G401 (cell line): ENCODE results near the gene SLC30A2. TPM values are rescaled to one million over a fixed set of nuclear protein-coding genes. Genes with fewer than 3 reads are reported as not detected.

Source experiments
- DNase-seq: peaks from one replicate; pipeline ENCODE4 v3.0.0-alpha.2; 2015; ENCODE audit warnings: low spot score
- in situ Hi-C: cut with HindIII; loops from 2 replicates; pipeline ENCODE4 v1.10.0; 2016; ENCODE audit warnings: low sequenced_read_pairs, mixed read lengths
- total RNA-seq: library from RNA; depleted of rRNA; stranded (reverse); fragments of >200 nt; shearing (Covaris generic); gene quantifications from 2 replicates; pipeline ENCODE4 v1.2.3, GENCODE V29; 2014; rRNA removed

SLC30A2 gene
- total RNA-seq, 1 experiment from 2014 or later, result 0.88 TPM

- DNase-seq, result no peak
- in situ Hi-C loops, result loop anchor here (10.0 kb wide), 1 partner anchor 95 kb away; no protein-coding TSS in a partner anchor
Measured at GRCh38 chr1:25989440-25990234, 56.3 kb downstream of the SLC30A2 start.

GRCh38 chr1:25987951-25988350 is 58.0 kb downstream of the SLC30A2 start:
- peak; percentile 38 for DNase-seq
- in situ Hi-C loops, result no loop called here

Other genes with a start within 250 kb of the SLC30A2 start
- 22.8 and 31.9 TPM in 2 replicates for gene SELENON, start 245.9 kb downstream of the SLC30A2 start, total RNA-seq
- gene MTFR1L, start 226.2 kb downstream of the SLC30A2 start, total RNA-seq, result 21.0 and 32.6 TPM in 2 replicates
- 28.9 and 29.4 TPM in 2 replicates for gene AUNIP, start 186.7 kb downstream of the SLC30A2 start, total RNA-seq
- gene PAQR7, start 170.4 kb downstream of the SLC30A2 start, total RNA-seq, result 17.4 and 18.3 TPM in 2 replicates
- 130 and 147 TPM in 2 replicates for gene STMN1, start 139.7 kb downstream of the SLC30A2 start, total RNA-seq
- gene PAFAH2, start 48.1 kb downstream of the SLC30A2 start, total RNA-seq, result 6.5 and 9.2 TPM in 2 replicates
- gene EXTL1, start 24.3 kb downstream of the SLC30A2 start, total RNA-seq, result 88.2 and 101 TPM in 2 replicates
- gene TRIM63, start 21.5 kb upstream of the SLC30A2 start, total RNA-seq, result not detected in 2 replicates
- 5.4 and 7.1 TPM in 2 replicates for gene PDIK1L, start 65.7 kb upstream of the SLC30A2 start, total RNA-seq
- 3.5 and 5.1 TPM in 2 replicates for gene FAM110D, start 113.0 kb upstream of the SLC30A2 start, total RNA-seq
- gene C1orf232, start 122.8 kb upstream of the SLC30A2 start, total RNA-seq, result not detected in 2 replicates
- 46.4 and 97.1 TPM in 2 replicates for gene ZNF593, start 123.8 kb upstream of the SLC30A2 start, total RNA-seq
- gene ZNF593OS, start 125.7 kb upstream of the SLC30A2 start, total RNA-seq, result not detected in 2 replicates
- gene CNKSR1, start 131.4 kb upstream of the SLC30A2 start, total RNA-seq, result not detected in 2 replicates
- gene CATSPER4, start 144.5 kb upstream of the SLC30A2 start, total RNA-seq, result not detected in 2 replicates
- gene CEP85, start 188.1 kb upstream of the SLC30A2 start, total RNA-seq, result 16.7 and 19.1 TPM in 2 replicates
- 5.0 and 7.4 TPM in 2 replicates for gene SH3BGRL3, start 234.0 kb upstream of the SLC30A2 start, total RNA-seq